NCI-H128 (cell line): Measurements from ENCODE around the gene ANO10.

Experiments used
- DNase-seq: peaks from one replicate; lab custom pipeline; 2025; ENCODE audit not compliant: unreplicated experiment; lab: John Stamatoyannopoulos, UW

ANO10 gene

DNA sequence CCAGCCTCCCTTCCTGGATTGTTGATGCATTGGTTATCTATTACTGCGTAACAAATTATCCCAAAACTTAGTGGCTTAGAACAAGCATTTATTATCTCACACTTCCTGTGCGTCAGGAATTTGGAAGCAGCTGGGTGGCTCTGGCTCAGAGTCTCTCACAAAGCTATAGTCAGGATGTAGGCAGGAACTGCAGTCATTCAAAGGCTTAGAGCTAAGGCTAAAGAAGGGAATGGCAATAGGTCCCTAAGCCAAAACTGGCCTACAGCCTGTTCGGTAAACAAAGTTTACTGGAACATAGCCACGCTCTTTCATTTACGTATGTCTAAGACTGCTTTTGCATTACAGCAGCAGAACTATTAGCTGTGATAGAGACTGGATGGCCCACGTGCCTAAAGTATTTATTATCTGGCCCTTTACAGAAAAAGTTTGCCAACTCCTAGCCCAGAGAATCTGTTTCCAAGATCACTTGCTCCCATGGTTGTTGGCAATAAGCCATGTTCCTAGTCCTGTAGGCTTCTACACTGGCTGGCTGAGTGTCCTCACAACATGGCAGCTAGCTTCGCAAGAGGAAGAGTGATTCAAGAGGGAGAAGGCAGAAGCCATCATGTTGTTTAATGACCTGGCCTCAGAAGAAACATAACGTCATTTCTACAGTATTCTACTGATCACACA is 203.1 kb downstream of the ANO10 start:
- DNase-seq, result no peak

DNA sequence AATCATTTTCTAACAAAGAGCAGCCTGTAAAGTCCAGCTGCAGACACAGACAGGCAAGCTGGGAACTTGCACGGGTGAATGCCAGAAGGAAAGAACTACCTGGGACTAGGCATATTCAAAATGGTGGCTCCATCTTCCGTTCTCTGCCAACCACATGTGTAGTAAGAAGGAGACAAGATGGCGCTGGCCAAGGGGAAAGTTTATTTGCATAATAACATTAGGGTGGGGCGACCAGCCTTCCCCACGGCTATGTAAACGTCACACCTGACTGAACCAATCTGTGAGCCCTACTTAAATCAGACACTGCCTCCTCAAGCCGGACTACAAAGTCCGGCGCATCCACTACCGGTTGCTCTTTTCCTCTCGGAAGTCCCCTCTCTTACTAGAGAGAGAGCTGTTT is 204.7 kb downstream of the ANO10 start:
- no peak for DNase-seq

DNA sequence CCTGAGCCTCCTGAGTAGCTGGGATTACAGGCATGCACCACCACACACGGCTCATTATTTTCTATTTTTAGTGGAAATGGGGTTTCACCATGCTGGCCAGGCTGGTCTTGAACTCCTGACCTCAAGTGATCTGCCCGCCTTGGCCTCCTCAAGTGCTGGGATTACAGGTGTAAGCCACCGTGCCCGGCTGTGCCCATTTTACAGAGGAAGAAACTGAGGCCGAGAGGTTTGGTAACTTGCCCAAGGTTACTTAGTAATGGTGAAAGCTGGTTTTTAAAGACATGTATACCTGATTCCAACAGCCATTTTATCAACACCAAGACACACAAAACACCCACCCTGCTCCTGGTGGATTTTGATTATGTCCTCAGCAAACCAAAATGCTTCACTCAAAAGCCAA is 206.7 kb downstream of the ANO10 start:
- DNase-seq, result no peak

DNA sequence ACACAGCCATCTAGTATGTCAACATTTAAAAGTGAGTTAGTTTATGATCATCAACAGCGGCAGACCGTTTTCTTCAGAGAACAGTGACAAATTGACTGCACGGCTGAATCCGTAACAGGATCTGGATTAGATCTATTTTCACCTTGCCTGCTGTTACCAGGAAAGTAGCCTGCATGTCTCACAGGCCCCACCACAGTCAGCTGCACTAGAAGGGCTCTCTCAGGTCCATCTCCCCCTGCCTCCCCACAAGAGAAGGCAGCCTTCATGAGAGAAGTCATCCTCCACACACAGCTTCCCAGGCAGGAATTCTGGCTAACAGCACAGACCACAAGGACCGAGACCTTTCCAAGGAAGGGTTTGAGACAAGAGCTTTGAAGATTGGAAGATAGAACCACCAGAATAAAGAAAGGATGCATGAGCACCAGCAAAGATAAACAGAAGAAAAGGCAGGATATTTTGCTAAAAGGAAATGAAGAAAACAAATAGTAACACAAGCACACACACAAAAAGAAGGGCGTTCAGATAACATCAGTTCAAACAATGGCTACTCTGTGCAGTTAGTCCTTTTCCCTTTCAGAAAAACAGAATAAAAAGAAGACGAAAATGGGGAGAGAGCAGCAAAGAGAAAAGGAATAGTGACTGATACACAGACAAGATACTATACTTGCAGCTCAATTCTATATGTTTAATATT is 208.0 kb downstream of the ANO10 start:
- DNase-seq, result no peak

DNA sequence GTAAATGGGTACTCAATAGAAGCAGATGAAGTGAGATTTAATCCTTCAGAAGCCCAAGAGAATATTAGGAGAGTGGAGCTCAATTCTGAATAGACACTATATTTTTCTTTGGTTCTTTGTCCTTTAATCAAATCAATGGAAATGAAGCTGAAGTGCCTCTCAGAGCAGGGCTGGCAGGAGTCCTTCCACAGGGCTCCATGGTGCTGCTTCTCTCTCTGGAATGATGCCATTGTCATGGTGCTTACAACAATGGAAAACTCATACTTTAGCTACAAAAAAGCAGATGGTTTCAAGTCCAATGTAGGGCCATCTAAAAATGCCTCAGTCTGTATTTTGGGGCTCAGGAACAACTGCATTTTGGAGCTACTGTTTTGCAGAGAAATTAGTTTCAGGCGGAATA is 210.4 kb downstream of the ANO10 start:
- DNase-seq, result peak; percentile 68

DNA sequence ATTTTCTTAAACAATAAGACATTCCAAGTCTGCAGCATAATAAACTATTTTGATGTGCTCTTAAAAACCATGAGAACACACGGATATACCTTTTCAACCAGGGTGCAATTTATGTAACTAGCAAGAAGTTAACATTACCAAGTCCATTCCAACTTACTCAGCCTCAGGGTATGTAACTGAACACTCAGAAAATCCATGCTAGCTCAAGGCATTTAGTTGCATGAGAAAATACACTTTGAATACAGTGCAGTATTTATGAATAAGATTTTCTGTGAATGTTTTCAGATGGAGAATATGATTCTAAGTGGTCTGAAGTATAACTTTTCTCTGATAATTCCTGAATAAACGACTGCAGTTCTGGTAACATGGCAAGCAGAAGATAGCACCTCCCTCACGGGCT is 211.2 kb downstream of the ANO10 start:
- DNase-seq, result no peak

DNA sequence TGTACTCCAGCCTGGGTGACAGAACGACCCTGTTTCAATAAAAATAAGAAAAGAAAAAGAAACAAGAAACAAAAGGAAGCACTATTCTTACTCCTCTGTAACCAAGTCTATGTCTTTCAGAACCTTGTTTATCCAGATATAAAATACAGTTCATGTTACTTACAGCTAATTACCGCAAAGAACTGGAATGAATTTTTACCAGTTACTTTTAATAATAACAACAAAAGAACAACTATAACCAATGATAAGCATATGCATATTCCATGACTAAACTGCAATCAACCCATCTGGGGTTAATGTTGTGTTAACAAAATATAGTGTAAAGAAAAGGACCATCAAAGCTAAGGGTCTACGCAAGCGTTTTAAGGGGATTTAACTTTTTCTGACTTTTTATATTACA is 212.3 kb downstream of the ANO10 start:
- DNase-seq, result no peak

DNA sequence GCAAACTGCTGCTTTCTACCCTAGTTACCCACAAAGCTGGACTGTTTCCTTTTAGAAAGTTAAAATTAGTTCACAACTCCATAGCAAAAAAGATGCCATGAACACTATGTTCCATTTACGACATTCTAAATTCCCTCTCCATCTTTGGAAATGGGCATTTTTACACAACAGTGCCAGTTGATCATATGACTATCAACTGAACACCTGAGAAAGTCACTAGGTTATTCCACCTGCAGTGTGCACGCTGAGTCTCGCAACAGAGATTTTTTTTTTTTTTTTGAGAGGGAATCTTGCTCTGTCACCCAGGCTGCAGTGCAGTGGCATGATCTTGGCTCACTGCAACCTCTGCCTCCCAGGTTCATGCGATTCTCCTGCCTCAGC is 215.2 kb downstream of the ANO10 start:
- DNase-seq, result no peak

DNA sequence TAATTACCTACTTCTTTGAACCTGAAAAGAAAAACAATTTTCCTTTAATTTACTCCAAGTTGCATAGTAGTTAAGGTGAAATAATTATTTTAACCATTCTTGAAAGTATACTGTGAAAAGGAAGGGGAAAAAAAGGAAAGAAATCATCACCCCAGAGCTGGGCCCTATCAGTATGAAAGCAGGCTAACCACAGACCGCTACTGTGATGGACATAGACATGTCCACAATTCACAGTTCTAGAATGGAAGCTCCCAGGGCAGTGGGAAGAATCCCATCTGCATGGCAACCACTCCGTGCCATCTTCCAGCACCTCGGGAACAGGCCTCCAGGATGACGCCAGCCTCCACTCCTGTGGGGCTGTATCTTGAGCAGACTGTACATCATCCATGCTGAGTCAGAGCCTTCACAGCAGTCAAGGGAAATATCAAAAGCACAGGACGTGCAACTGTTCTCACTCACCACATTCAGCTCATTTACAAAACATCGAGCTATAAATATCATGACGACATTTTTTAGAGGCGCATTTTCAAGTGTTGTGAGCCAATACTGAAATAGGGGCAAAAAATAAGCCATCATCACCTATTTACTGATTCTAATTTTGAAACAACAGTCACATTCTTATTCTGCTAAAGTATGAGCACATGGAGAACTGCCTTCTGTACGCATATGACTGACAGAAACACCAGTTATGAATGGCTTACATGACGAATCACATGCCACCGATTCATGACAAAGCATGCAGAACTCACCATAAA is 215.7 kb downstream of the ANO10 start:
- DNase-seq, result no peak

DNA sequence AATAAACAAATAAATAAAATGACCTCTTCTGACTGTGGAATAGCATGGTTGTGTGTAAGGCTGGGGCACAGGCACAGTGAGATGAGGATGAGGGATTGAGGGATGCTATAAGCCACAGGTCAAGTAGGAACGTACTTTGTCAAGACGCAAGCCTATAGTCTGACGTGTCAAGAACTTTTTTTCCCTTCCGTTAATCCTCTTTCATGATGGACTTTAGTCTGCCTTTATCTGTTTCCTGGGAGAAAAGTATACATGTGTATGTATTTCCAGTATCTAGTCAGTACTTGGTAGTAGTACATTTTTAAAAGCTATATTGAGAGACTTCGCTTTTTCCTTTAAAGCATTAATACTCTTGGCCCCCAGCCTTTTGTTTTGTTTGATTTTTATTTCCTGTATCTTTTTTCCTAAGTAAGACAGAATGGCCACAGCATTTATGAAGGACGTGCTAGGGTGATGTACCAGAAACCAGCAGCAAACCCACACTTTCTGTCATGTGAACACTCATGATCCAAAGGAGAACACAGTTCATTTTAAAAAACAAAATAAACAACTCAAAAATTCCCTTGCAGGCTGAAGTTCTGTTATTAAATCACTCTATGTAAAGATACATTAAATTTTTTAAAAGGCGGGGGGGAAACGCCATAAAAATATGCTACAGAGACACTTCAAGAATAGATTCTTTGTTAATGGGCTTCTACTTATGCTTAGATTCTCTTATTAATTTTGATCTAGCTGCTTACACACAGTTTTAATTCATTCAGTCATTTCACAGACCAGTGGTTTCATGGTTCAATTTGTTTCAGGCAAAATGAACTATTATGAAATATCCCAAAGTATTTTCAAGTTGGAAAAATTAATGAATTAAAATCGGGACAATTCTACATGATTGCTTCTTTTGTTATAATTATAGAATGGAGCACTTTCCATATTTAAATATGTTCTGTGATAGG is 220.8 kb downstream of the ANO10 start:
- DNase-seq, result no peak

DNA sequence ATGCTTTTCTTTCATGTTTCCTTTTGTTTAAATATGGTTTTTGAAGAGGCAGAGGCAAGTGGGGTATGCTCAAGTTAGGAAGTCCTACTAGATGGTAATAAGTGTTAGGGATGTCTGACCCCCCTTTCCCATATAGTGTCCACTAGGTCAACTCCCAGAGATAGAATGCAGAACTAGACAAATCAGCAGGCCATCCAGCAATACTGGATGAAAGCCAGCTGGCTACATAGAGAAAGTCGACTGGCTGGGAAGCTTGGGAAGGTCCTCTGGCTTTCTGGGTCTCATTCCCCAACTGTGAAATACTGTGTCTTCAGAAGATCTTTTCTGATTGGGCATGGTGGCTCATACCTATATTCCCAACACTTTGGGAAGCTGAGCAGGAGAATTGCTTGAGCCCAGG is 221.6 kb downstream of the ANO10 start:
- no peak for DNase-seq

DNA sequence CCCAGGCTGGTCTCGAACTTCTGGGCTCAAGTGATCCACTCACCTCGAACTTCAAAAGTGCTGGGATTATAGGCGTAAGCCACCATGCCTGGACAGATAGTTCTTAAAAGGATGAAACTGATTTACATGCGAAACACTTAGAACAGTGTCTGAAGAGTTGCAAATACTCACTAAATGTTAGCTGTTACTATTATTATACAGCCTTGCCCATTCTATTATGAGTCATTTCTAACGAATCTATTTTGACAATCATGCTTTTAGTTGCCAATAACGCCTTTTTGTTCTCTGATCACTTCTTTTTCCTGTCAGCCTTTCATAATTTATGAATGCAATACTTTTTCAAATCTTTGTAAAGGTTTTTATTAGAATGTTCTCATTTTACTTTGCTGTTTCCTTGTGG is 222.8 kb downstream of the ANO10 start:
- DNase-seq, result no peak

DNA sequence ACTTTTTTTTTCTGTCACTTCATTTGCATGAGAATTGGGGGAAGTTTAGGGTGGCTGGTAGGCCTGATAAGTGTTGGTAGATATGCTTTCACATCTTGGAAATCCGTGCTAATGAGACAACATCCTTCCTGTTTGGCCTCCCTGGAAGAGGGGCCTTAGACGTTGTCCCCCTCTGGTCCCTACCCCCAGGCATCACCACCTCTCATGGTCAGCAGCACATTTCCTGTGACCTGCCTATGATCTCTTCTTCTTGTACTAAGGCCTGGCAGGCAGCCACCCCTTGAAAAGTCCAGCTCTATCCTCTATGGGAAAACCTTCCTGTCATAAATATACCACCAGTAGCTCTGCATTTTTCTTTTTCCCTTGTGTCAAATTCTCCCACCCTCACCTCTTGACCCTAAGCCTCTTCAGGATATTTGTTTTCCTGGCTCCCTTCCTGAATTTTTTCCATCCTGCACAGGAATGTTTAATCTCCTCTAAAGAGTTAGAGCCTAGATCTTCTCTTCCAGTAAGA is 227.7 kb downstream of the ANO10 start:
- DNase-seq, result no peak

DNA sequence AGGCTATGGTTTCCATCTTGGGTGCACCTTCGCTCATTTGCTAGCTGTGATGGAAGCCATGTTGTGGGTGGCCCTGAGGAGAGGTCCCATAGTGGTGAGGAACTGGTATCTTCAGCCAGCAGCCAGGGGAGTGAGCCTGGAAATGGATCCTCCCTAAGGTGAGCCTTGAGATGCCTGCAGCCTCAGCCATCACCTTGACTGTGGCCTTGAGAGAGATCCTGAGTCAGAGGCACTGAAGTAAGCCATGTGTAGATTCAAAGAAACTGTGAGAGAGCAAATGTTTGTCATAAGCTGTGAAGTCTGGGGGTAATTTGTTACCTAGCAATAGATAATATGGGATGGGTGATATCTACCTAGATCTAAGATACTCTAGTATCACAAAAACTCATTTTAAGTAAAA is 230.2 kb downstream of the ANO10 start:
- DNase-seq, result no peak

DNA sequence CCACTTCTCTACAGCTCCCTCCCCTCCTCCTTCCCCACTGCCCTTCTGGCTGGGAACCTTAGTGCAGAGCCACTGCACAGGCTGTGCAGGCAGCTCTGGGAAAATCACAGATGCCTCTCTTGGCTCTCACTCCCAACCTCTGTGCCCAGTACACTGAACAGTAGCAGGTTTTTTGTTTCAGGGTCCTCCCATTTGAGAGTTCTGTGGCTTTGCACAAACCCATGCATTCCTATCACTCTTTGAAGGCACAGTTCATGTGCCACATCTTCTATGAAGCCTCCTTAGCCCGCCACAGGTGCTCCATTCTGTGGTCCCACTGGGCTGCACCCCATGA is 231.6 kb downstream of the ANO10 start:
- DNase-seq, result no peak

DNA sequence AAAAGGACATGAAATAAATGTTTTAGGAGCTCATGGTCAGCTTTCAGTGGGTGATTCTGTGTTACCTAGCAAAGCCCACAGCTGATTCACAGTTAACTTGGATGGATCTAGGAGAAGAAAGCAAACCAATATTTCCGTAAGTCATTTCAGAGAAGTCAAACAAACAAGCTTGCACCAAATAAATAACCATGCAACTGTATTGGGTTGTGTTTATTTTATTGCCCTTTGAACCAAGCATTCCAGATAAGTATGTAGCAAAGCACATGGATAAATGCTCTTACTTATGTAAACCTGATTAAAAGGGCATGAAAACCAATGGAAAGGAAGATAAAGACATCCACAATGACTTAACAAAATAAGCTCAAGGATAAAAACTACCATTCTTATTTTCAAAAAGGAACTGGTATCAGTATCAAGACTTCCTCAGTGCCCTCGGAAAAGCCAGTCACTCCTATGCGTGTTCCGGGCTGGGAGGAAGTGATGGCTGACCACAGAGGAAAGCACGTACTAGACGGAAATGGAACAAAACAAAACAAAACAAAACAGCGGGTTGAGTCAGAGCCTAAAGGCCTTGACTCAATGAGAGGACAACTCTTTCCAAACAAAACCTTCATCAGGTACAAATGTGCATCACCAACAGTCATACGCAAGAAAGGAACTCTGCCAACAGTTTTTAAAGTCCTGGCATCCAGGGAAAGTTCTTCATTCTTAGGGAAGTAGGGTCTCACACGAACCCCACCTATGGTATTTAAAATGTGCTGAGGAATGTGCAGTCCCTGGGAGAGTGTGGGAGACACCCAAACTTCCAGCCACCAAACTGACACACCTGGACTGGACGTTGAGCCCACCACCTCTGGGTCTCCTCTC is 232.2 kb downstream of the ANO10 start:
- no peak for DNase-seq

DNA sequence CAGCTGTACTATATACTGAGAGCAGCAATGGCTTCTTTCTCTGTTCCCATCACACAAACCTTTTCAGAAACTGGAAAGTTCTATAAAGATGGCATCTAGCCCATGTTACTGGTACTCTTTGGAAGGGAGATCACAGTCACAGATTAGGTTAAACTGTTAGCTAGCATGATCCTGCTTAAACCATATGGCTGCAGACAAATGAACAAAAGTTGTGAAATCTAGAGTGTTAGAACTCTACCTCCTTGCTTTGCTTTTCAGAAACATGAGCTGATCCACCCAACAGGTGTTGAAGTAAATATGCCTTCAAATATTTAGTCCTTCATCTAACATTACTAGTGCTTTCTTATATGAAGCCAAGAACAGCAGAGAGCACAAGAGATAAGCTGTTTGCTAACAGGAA is 232.9 kb downstream of the ANO10 start:
- DNase-seq, result no peak

DNA sequence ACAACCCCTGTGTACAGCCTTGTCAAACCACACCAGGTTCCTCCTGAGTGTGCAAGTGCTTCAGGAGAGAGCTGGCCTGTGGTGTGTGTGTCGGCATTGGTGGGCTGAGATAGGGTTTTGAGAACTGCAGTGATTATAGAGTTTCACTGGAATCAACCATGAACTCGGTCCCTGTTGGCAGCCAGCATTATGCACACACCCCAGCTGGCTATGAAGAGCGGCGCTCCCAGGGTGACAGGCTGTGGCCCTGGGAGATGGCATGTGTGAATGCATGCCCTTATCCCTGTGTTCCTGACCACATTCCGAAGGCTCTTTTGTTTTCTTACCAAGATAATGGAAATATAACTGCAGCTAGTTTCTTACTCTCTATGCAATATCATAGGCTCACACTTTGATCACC is 233.6 kb downstream of the ANO10 start:
- no peak for DNase-seq

DNA sequence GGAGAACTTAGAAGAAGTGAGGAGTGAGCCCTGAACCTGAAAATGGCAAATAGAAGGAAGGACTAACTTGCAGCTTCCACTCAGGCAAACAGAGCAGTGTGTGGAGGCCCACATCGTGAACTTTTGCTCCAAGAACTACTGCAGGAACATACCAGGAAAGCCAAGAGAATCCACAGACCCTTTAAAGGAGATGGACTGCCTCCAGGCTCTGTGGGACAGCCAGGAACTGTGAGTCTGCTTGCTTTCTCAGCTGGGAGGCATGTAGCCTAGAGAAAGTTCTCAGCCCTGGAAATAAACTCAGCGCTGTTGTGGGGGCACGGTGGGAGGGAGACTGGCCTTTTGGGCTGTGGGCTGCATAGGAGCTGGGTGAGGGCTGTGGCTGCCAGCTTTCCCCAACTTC is 242.5 kb downstream of the ANO10 start:
- no peak for DNase-seq
